IMR-90 (cell line): ENCODE data around the gene EPPIN. TPM values are rescaled to one million over a fixed set of nuclear protein-coding genes. Genes with fewer than 3 reads are reported as not detected.

Experiments used
- ATAC-seq: fragments of 200-7000 bp; cut with Tn5 transposase; 2 replicates; pipeline ENCODE4 v1.9.1; 2020; ENCODE audit warnings: low read depth, mild to moderate bottlenecking, moderate library complexity
- BruUV-seq: library from RNA; stranded (reverse); fragments of 400-500 nt; replicated peaks from 2 replicates; lab custom pipeline; 2021; lab: Mats Ljungman, UMichigan
- CTCF ChIA-PET: fragments of 300-600 bp; formaldehyde crosslinking; extraction: SDS; loops from one replicate; lab custom pipeline; 2021; ENCODE audit warnings: antibody characterized with exemption; lab: Yijun Ruan, JAX
- POLR2A ChIA-PET: fragments of 300-600 bp; sonication (Branson Sonifier 250); formaldehyde crosslinking; loops from one replicate; lab custom pipeline; 2022; ENCODE audit warnings: antibody characterized with exemption; ENCODE audit not compliant: unreplicated experiment; lab: Charles Lee
- DNase-seq: peaks from one replicate; pipeline ENCODE4 v3.0.0; 2013
- H2AFZ ChIP-seq: replicated peaks from 2 replicates; pipeline ENCODE3; 2013; ENCODE audit warnings: low read length, mild to moderate bottlenecking; ENCODE audit not compliant: poor library complexity
- H2AK5ac ChIP-seq: 2 replicates; pipeline ENCODE4 v1.6.1; 2013; ENCODE audit warnings: low read depth, low read length, inconsistent platforms
- H2AK9ac ChIP-seq: replicated peaks from 2 replicates; pipeline ENCODE3; 2013; ENCODE audit warnings: mild to moderate bottlenecking, low read depth, low read length, moderate library complexity; ENCODE audit not compliant: poor library complexity
- H2BK120ac ChIP-seq: 2 replicates; pipeline ENCODE4 v1.6.1; 2013; ENCODE audit warnings: low read depth, low read length, inconsistent platforms
- H2BK15ac ChIP-seq: 3 replicates; pipeline ENCODE4 v1.6.1; 2013; ENCODE audit warnings: low read depth, low read length, inconsistent platforms
- H2BK20ac ChIP-seq: 2 replicates; pipeline ENCODE4 v1.6.1; 2013; ENCODE audit warnings: low read depth, mild to moderate bottlenecking, inconsistent platforms, low read length, moderate library complexity
- H2BK5ac ChIP-seq: 2 replicates; pipeline ENCODE4 v1.6.1; 2013; ENCODE audit warnings: mild to moderate bottlenecking, low read depth, low read length, inconsistent platforms; ENCODE audit not compliant: poor library complexity, severe bottlenecking
- H3K14ac ChIP-seq: replicated peaks from 2 replicates; pipeline ENCODE4 v1.6.1; 2013; ENCODE audit warnings: low read depth, low read length, inconsistent platforms
- H3K18ac ChIP-seq: 2 replicates; pipeline ENCODE4 v1.6.1; 2013; ENCODE audit warnings: low read depth, low read length, control low read depth
- H3K23ac ChIP-seq: 2 replicates; pipeline ENCODE4 v1.6.1; 2013; ENCODE audit warnings: low read depth, low read length, inconsistent platforms
- H3K27ac ChIP-seq: 2 replicates; pipeline ENCODE4 v1.5.1; 2013; ENCODE audit warnings: mild to moderate bottlenecking, control low read depth, low read length; ENCODE audit not compliant: insufficient read depth
- H3K27me3 ChIP-seq: 2 replicates; pipeline ENCODE4 v1.6.1; 2013; ENCODE audit warnings: low read length; ENCODE audit not compliant: control insufficient read depth, insufficient read depth
- H3K36me3 ChIP-seq: 2 replicates; pipeline ENCODE4 v1.6.1; 2013; ENCODE audit warnings: low read length, mixed read lengths; ENCODE audit not compliant: control insufficient read depth, insufficient read depth
- H3K4ac ChIP-seq: 2 replicates; pipeline ENCODE4 v1.6.1; 2013; ENCODE audit warnings: low read depth, low read length, inconsistent platforms
- H3K4me1 ChIP-seq: 2 replicates; pipeline ENCODE4 v1.6.1; 2013; ENCODE audit warnings: low read length, mixed read lengths; ENCODE audit not compliant: control insufficient read depth, insufficient read depth
- H3K4me2 ChIP-seq: 2 replicates; pipeline ENCODE4 v1.6.1; 2013; ENCODE audit warnings: low read depth, mild to moderate bottlenecking, control low read depth, low read length, moderate library complexity
- H3K4me3 ChIP-seq: 2 replicates; pipeline ENCODE4 v1.5.1; 2013; ENCODE audit warnings: low read depth, mild to moderate bottlenecking, control low read depth, low read length, moderate library complexity; ENCODE audit not compliant: insufficient read depth
- H3K56ac ChIP-seq: 2 replicates; pipeline ENCODE4 v1.6.1; 2013; ENCODE audit warnings: low read length, inconsistent platforms; ENCODE audit not compliant: insufficient read depth; ENCODE audit errors: extremely low read depth
- H3K79me1 ChIP-seq, 2 experiments: 2 replicates each; pipeline ENCODE4 v1.6.1; 2013; ENCODE audit warnings: low read length in 2 of 2, inconsistent platforms in 1 of 2, low read depth in 1 of 2
- H3K9ac ChIP-seq: 2 replicates; pipeline ENCODE4 v1.6.1; 2013; ENCODE audit warnings: low read depth, low read length, control low read depth
- H3K9me1 ChIP-seq: 2 replicates; pipeline ENCODE4 v1.6.1; 2013; ENCODE audit warnings: low read length, inconsistent platforms; ENCODE audit not compliant: insufficient read depth
- H3K9me3 ChIP-seq: 2 replicates; pipeline ENCODE4 v1.6.1; 2013; ENCODE audit warnings: low read length; ENCODE audit not compliant: control insufficient read depth, insufficient read depth
- H4K20me1 ChIP-seq: 2 replicates; pipeline ENCODE4 v1.6.1; 2013; ENCODE audit warnings: low read length, inconsistent platforms; ENCODE audit not compliant: insufficient read depth
- H4K5ac ChIP-seq: 2 replicates; pipeline ENCODE4 v1.6.1; 2013; ENCODE audit warnings: mild to moderate bottlenecking, low read depth, low read length, control low read depth
- H4K8ac ChIP-seq, 2 experiments: 2 replicates each; pipeline ENCODE4 v1.6.1; 2013; ENCODE audit warnings: low read depth in 2 of 2, low read length in 2 of 2, control low read depth in 1 of 2, inconsistent platforms in 1 of 2
- H4K91ac ChIP-seq: 2 replicates; pipeline ENCODE4 v1.6.1; 2013; ENCODE audit warnings: low read depth, low read length, inconsistent platforms; ENCODE audit not compliant: insufficient read depth
- FOS ChIP-seq: fragments of 150-350 bp; IDR thresholded peaks from 2 replicates; pipeline ENCODE4 v1.6.1; 2016; ENCODE audit warnings: low read depth, low read length
- MAFK ChIP-seq: IDR thresholded peaks from 2 replicates; pipeline ENCODE4 v1.6.1; 2012; ENCODE audit warnings: low read depth, low read length, improper control_type of control experiment
- POLR2A ChIP-seq: IDR thresholded peaks from 2 replicates; pipeline ENCODE4 v1.6.1; 2012; ENCODE audit warnings: mild to moderate bottlenecking, low read depth, low read length
- RAD21 ChIP-seq: IDR thresholded peaks from 2 replicates; pipeline ENCODE4 v1.6.1; 2012; ENCODE audit warnings: low read length, improper control_type of control experiment
- RCOR1 ChIP-seq: IDR thresholded peaks from 2 replicates; pipeline ENCODE4 v1.6.1; 2012; ENCODE audit warnings: mild to moderate bottlenecking, low read length, improper control_type of control experiment; ENCODE audit not compliant: insufficient replicate concordance
- SMC3 ChIP-seq: fragments of 150-350 bp; IDR thresholded peaks from 2 replicates; pipeline ENCODE4 v1.6.1; 2016; ENCODE audit warnings: low read depth, mild to moderate bottlenecking, antibody characterized with exemption, low read length, moderate library complexity
- WGBS, 2 experiments: methylation state at CpG; one replicate each; pipeline versions ENCODE4 v1.1.5 to v1.1.7; 2013; ENCODE audit warnings: missing lambda C conversion rate in 2 of 2; ENCODE audit not compliant: insufficient read length in 1 of 2; ENCODE audit errors: extremely low coverage in 2 of 2; 5-methylcytosine and 5-hydroxymethylcytosine counted together
- dilution Hi-C: fragments of 300-500 bp; cut with HindIII; formaldehyde crosslinking; loops from one replicate; pipeline ENCODE4 v1.14.3; 2018; ENCODE audit warnings: low sequenced_read_pairs; ENCODE audit not compliant: unreplicated experiment
- in situ Hi-C: fragments of 300-500 bp; cut with MboI; formaldehyde crosslinking; loops from 3 replicates; pipeline ENCODE4 v1.14.3; 2019; ENCODE audit warnings: low sequenced_read_pairs, inconsistent platforms, mixed read lengths
- intact Hi-C: fragments of 100-400 bp; cut with micrococcal nuclease; formaldehyde crosslinking; loops from 2 replicates; pipeline ENCODE4 v1.10.0; 2022
- polyA plus RNA-seq, 3 experiments: library from polyadenylated mRNA; depleted of rRNA; stranded (reverse); fragments of >200 nt; gene quantifications; 2 replicates each; pipeline ENCODE4 v1.2.3, GENCODE V29; 2012; ENCODE audit warnings: low replicate concordance in 1 of 3
- total RNA-seq: library from RNA; depleted of rRNA; stranded (reverse); fragments of >200 nt; gene quantifications from 2 replicates; pipeline ENCODE4 v1.2.3, GENCODE V29; 2012
- TF ChIP-seq, protein P1 (sequence below): conservative IDR thresholded peaks from 2 replicates; pipeline ENCODE4 v1.5.1; 2012; ENCODE audit warnings: mild to moderate bottlenecking, low read depth, low read length, improper control_type of control experiment
- TF ChIP-seq, protein P2 (sequence below): fragments of 150-350 bp; IDR thresholded peaks from 2 replicates; pipeline ENCODE4 v1.6.1; 2017; ENCODE audit warnings: mild to moderate bottlenecking, antibody characterized with exemption, low read length, low read depth
- TF ChIP-seq, protein P3 (sequence below): fragments of 150-350 bp; IDR thresholded peaks from 2 replicates; pipeline ENCODE4 v1.6.1; 2016; ENCODE audit warnings: low read depth, mild to moderate bottlenecking, low read length, moderate library complexity, borderline replicate concordance

EPPIN gene
- total and polyA plus RNA-seq, 2 of the 4 experiments (the other 2 are of a cell fraction), result not detected

DNA sequence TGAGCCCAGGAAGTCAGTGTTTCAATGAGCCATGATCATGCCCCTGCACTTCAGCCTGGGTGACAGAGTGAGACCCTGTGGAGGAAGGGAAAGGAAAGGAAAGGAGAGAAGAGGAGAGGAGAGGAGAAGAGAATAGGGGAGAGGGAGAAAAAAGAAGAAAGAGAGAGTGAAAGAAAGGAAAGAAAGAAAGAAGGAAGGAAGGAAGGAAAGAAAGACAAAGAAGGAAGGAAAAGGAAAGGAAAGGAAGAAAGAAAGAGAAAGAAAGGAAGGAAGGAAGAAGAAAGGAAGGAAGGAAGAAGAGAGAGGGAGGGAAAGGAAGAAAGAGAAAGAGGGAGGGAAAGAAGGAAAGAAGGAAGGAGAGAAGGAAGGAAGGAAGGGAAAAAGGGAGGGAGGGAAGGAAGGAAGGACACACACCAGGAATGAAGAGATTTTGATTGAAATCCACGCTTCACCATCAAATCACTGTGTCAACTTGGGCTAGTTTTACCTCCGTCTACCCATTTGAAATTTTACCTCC, 17.6 kb upstream of the EPPIN start:
- dilution Hi-C loops (no loop called here), in situ Hi-C loops (no loop called here), intact Hi-C loops (no loop called here)
- Histone ChIP-seq H3K27me3 (0 out of 2 replicates have a peak, but pooled peaks cover 1% of the 10 kb centered on the region), H3K9me1 (no peaks in the 10 kb centered on the region), H2BK120ac (no peak overlapping the region), H3K4me3 (no peak overlapping the region), H2AK9ac (no peak overlapping the region), H3K4ac (no peak overlapping the region), H3K9ac (no peak overlapping the region), H3K79me1 (no peaks in the 10 kb centered on the region), H2BK5ac (no peak overlapping the region), H3K36me3 (no peaks in the 10 kb centered on the region), H2AFZ (no peak overlapping the region), H3K4me2 (no peak overlapping the region), H4K5ac (no peak overlapping the region), H3K9me3 (no peaks in the 10 kb centered on the region), H2BK20ac (no peak overlapping the region), H3K56ac (no peak overlapping the region), H3K27ac (no peak overlapping the region), H4K20me1 (no peaks in the 10 kb centered on the region), H4K8ac (no peak overlapping the region), H2BK15ac (no peak overlapping the region), H2AK5ac (no peak overlapping the region), H3K14ac (no peak overlapping the region), H3K23ac (no peak overlapping the region), H3K18ac (no peak overlapping the region), H3K4me1 (no peaks in the 10 kb centered on the region), H4K91ac (no peak overlapping the region)
- DNase-seq (no peak), ATAC-seq (no peak)
- POLR2A ChIA-PET, result no interaction called here
- WGBS, 2 experiments, result no CpG with 5 or more reads among the region's 2 CpGs
- CTCF ChIA-PET, result no interaction called here
- no TSS peak for BruUV-seq
- no peak for TF ChIP-seq POLR2A
- no peak for TF ChIP-seq RAD21
- TF ChIP-seq, protein P1, sequence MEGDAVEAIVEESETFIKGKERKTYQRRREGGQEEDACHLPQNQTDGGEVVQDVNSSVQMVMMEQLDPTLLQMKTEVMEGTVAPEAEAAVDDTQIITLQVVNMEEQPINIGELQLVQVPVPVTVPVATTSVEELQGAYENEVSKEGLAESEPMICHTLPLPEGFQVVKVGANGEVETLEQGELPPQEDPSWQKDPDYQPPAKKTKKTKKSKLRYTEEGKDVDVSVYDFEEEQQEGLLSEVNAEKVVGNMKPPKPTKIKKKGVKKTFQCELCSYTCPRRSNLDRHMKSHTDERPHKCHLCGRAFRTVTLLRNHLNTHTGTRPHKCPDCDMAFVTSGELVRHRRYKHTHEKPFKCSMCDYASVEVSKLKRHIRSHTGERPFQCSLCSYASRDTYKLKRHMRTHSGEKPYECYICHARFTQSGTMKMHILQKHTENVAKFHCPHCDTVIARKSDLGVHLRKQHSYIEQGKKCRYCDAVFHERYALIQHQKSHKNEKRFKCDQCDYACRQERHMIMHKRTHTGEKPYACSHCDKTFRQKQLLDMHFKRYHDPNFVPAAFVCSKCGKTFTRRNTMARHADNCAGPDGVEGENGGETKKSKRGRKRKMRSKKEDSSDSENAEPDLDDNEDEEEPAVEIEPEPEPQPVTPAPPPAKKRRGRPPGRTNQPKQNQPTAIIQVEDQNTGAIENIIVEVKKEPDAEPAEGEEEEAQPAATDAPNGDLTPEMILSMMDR, result no peak
- TF ChIP-seq, protein P2, sequence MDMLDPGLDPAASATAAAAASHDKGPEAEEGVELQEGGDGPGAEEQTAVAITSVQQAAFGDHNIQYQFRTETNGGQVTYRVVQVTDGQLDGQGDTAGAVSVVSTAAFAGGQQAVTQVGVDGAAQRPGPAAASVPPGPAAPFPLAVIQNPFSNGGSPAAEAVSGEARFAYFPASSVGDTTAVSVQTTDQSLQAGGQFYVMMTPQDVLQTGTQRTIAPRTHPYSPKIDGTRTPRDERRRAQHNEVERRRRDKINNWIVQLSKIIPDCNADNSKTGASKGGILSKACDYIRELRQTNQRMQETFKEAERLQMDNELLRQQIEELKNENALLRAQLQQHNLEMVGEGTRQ, result no peak
- no peak for TF ChIP-seq RCOR1
- no peak for TF ChIP-seq FOS
- TF ChIP-seq, protein P3, sequence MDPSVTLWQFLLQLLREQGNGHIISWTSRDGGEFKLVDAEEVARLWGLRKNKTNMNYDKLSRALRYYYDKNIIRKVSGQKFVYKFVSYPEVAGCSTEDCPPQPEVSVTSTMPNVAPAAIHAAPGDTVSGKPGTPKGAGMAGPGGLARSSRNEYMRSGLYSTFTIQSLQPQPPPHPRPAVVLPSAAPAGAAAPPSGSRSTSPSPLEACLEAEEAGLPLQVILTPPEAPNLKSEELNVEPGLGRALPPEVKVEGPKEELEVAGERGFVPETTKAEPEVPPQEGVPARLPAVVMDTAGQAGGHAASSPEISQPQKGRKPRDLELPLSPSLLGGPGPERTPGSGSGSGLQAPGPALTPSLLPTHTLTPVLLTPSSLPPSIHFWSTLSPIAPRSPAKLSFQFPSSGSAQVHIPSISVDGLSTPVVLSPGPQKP, result no peak
- TF ChIP-seq SMC3, result no peak
- no peak for TF ChIP-seq MAFK
